ENCODE measurements around the gene NTHL1. TPM values are rescaled to one million over a fixed set of nuclear protein-coding genes. Genes with fewer than 3 reads are reported as not detected.
A peak's percentile ranks its signal among the peaks of the same experiment; 100 is the strongest.

The NTHL1 gene
- total RNA-seq, 1 experiment from 2014 or later, result 52.0 TPM

DNA sequence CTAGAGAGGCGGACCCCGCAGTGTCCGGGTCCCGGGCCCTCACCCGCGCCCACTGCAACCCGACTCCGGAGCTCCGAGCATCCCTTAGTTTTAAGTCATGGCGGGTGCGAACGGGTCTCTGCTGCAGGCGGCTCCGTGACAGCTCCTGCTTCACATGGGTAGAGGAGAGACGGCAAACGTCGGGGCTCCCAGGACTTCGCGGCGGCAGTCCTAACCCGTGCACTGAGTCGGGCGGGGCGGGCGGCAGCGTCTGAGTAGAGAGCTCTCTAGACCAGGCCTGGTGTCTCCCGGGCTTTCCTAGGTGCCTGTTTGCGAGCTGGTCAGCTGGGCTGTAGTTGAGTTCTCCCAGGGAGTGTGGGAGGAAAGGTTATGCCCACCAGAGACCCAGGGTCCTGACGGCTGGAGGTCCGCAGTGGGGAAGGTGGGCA lies 496 bp upstream of the NTHL1 start:
- H2BK20ac ChIP-seq (ENCODE audit: low read depth, low read length, poor library complexity, severe bottlenecking), result no peak overlapping the region
- Mint-ChIP-seq H3K27ac (peak overlapping the region in 1 of 3 experiments; percentile 22; a peak in 1 of 7 replicates), H3K4me3 (peak overlapping the region; percentile 89 to 95), H3K27me3 (ENCODE audit: low read depth) (no peaks in the 10 kb centered on the region), H3K4me1 (peaks cover 10 to 15% of the 10 kb centered on the region in 2 experiments), H3K36me3 (ENCODE audit: insufficient read depth in 1 of 3, low read depth in 3 of 3) (peaks cover 4 to 23% (median 23%) of the 10 kb centered on the region in 3 experiments; a peak in 6 of 7 replicates), H3K9me3 (no peaks in the 10 kb centered on the region)
- TF ChIP-seq, protein P1, sequence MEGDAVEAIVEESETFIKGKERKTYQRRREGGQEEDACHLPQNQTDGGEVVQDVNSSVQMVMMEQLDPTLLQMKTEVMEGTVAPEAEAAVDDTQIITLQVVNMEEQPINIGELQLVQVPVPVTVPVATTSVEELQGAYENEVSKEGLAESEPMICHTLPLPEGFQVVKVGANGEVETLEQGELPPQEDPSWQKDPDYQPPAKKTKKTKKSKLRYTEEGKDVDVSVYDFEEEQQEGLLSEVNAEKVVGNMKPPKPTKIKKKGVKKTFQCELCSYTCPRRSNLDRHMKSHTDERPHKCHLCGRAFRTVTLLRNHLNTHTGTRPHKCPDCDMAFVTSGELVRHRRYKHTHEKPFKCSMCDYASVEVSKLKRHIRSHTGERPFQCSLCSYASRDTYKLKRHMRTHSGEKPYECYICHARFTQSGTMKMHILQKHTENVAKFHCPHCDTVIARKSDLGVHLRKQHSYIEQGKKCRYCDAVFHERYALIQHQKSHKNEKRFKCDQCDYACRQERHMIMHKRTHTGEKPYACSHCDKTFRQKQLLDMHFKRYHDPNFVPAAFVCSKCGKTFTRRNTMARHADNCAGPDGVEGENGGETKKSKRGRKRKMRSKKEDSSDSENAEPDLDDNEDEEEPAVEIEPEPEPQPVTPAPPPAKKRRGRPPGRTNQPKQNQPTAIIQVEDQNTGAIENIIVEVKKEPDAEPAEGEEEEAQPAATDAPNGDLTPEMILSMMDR (conservative IDR thresholded peaks at IDR 0.05), result no peak
- no peak overlapping the region for H3K14ac ChIP-seq (ENCODE audit: insufficient read depth, low read length)
- no peaks in the 10 kb centered on the region for H3K79me2 ChIP-seq (ENCODE audit: insufficient read depth, low read length)
- no peaks in the 10 kb centered on the region for H3K27me3 ChIP-seq (ENCODE audit: insufficient read depth, low read length)
- no peak overlapping the region for H3K18ac ChIP-seq (ENCODE audit: insufficient read length, low read depth, low read length)
- H3K23ac ChIP-seq (ENCODE audit: insufficient read length, low read depth, low read length), result no peak overlapping the region
- H3T11ph ChIP-seq (ENCODE audit: low read length), result no peak overlapping the region
- no peaks in the 10 kb centered on the region for H4K20me1 ChIP-seq (ENCODE audit: control insufficient read depth, insufficient read depth, insufficient read length)
- peak overlapping the region; percentile 81 for H3K4me2 ChIP-seq (ENCODE audit: insufficient read depth, insufficient read length, low read length)
- H3K79me1 ChIP-seq (ENCODE audit: insufficient read depth, low read depth, low read length, poor library complexity, severe bottlenecking), result no peaks in the 10 kb centered on the region
- H2BK15ac ChIP-seq (ENCODE audit: low read depth, low read length), result no peak overlapping the region
- 0 out of 2 replicates have a peak, but pooled peaks cover 3% of the 10 kb centered on the region for H3K4me1 ChIP-seq (ENCODE audit: insufficient read depth, low read length)
- H4K91ac ChIP-seq (ENCODE audit: insufficient read length, low read depth, low read length), result no peak overlapping the region
- H2BK12ac ChIP-seq (ENCODE audit: insufficient read length, low read depth, low read length), result no peak overlapping the region
- no peak overlapping the region for H3K56ac ChIP-seq (ENCODE audit: insufficient read length, low read depth, low read length)
- H3K27ac ChIP-seq (ENCODE audit: insufficient read length, low read depth, low read length), result no peak overlapping the region
- H3K9ac ChIP-seq (ENCODE audit: extremely low read depth, insufficient read length, low read length), result peak overlapping the region; percentile 36
- H2AFZ ChIP-seq (ENCODE audit: low read length), result no peak overlapping the region
- H3K23me2 ChIP-seq (ENCODE audit: insufficient read length, low read depth, low read length, poor library complexity, severe bottlenecking), result peaks cover 11% of the 10 kb centered on the region
- no peak overlapping the region for H2BK120ac ChIP-seq (ENCODE audit: low read depth, low read length, poor library complexity, severe bottlenecking)
- H4K5ac ChIP-seq (ENCODE audit: insufficient read length, low read depth, low read length), result no peak overlapping the region
- no peak overlapping the region for H2AK5ac ChIP-seq (ENCODE audit: insufficient read length, low read length)
- WGBS (ENCODE audit: extremely low coverage, insufficient read length, low lambda C conversion rate), result no CpG with 5 or more reads among the region's 30 CpGs
- no peak overlapping the region for H2BK5ac ChIP-seq (ENCODE audit: insufficient read length, low read length)
- no peak overlapping the region for H3K4ac ChIP-seq (ENCODE audit: low read depth, low read length)
- no peaks in the 10 kb centered on the region for H3K9me3 ChIP-seq (ENCODE audit: control insufficient read depth, low read depth, low read length)
- DNase-seq, result no peak
- no peak overlapping the region for H4K8ac ChIP-seq (replicated peaks; ENCODE audit: insufficient read length, low read depth, low read length)
